ENCODE measurements around the gene GSTM1. TPM values are rescaled to one million over a fixed set of nuclear protein-coding genes. Genes with fewer than 3 reads are reported as not detected.
"Not testable (repeated sequence)": the region's sequence is repeated elsewhere in the genome, so short reads cannot be mapped to it uniquely, and the experiment has no call there.

GSTM1 gene
- total RNA-seq, 4 donors from 2014 or later: 0.83 to 299 TPM; not detected in 2

GRCh38 chr1:109668123-109668775 lies 19.4 kb upstream of the GSTM1 start:
- Histone ChIP-seq H3K4me1 (peaks cover 12 to 22% (median 14%) of the 10 kb centered on the region in 3 donors), H3K4me3 (peak overlapping the region; percentile 39 to 79 (median 60)), H3K27ac (peak overlapping the region; percentile 9 to 68 (median 66)), H3K36me3 (peaks cover 0 to 26% (median 0%) of the 10 kb centered on the region in 3 donors), H3K9me3 (no peaks in the 10 kb centered on the region), H3K27me3 (no peaks in the 10 kb centered on the region)
- 9 to 13% methylated on average over 7 to 14 of the region's 26 CpGs for WGBS, 2 donors
- intact Hi-C loops (cut with DNase I): no loop called here
- no peak for DNase-seq
- TF ChIP-seq POLR2A (IDR thresholded peaks at IDR 0.05) (no peak), CTCF (IDR thresholded peaks at IDR 0.05) (no peak)

- Histone ChIP-seq H3K27me3 (no peaks in the 10 kb centered on the region), H3K4me3 (no peak overlapping the region), H3K27ac (no peak overlapping the region), H3K4me1 (peaks cover 12 to 22% (median 14%) of the 10 kb centered on the region in 3 donors), H3K9me3 (no peaks in the 10 kb centered on the region), H3K36me3 (peaks cover 0 to 32% (median 0%) of the 10 kb centered on the region in 3 donors)
- no peak for DNase-seq
- intact Hi-C loops (cut with DNase I): no loop called here
- 87 to 90% methylated on average over 15 to 18 of the region's 22 CpGs for WGBS, 2 donors
- TF ChIP-seq CTCF (IDR thresholded peaks at IDR 0.05) (no peak), POLR2A (IDR thresholded peaks at IDR 0.05) (no peak)
Observed at GRCh38 chr1:109669246-109669948, 18.2 kb upstream of the GSTM1 start.

GRCh38 chr1:109669949-109670302 lies 17.7 kb upstream of the GSTM1 start:
- 79 to 95% methylated on average over 3 of the region's 5 CpGs for WGBS, 2 donors
- H3K9me3 ChIP-seq; intact Hi-C loops (cut with DNase I); H3K27me3 ChIP-seq; DNase-seq; H3K27ac ChIP-seq; H3K4me3 ChIP-seq: not testable (repeated sequence)
- peaks cover 12 to 22% (median 14%) of the 10 kb centered on the region in 3 donors for H3K4me1 ChIP-seq
- H3K36me3 ChIP-seq: peaks cover 0 to 32% (median 0%) of the 10 kb centered on the region in 3 donors

GRCh38 chr1:109671067-109671466 lies 16.6 kb upstream of the GSTM1 start:
- DNase-seq: no peak
- TF ChIP-seq POLR2A (IDR thresholded peaks at IDR 0.05): no peak
- TF ChIP-seq CTCF (IDR thresholded peaks at IDR 0.05): no peak
- intact Hi-C loops (cut with DNase I): no loop called here
- H3K27ac ChIP-seq: no peak overlapping the region
- H3K4me1 ChIP-seq: peaks cover 12 to 22% (median 14%) of the 10 kb centered on the region in 3 donors
- H3K4me3 ChIP-seq: no peak overlapping the region
- H3K36me3 ChIP-seq: peaks cover 0 to 32% (median 0%) of the 10 kb centered on the region in 3 donors
- no peaks in the 10 kb centered on the region for H3K9me3 ChIP-seq
- WGBS, 2 donors: 88% methylated on average over 2 to 5 of the region's 5 CpGs
- H3K27me3 ChIP-seq: no peaks in the 10 kb centered on the region

- H3K9me3 ChIP-seq; H3K4me3 ChIP-seq; H3K4me1 ChIP-seq; intact Hi-C loops (cut with DNase I); H3K27me3 ChIP-seq; DNase-seq; H3K27ac ChIP-seq: not testable (repeated sequence)
- H3K36me3 ChIP-seq: peaks cover 0 to 32% (median 0%) of the 10 kb centered on the region in 3 donors
- WGBS, 2 donors: 93% methylated on average over 2 of the region's 2 CpGs; no CpG with 5 or more reads in 1 of the 2 donors
Observed at GRCh38 chr1:109673861-109674260, 13.8 kb upstream of the GSTM1 start.

GRCh38 chr1:109676683-109677381 lies 10.8 kb upstream of the GSTM1 start:
- H3K9me3 ChIP-seq; DNase-seq; H3K4me3 ChIP-seq; H3K27ac ChIP-seq; intact Hi-C loops (cut with DNase I); H3K4me1 ChIP-seq; H3K27me3 ChIP-seq: not testable (repeated sequence)
- H3K36me3 ChIP-seq: peaks cover 0 to 18% (median 0%) of the 10 kb centered on the region in 3 donors
- 83 to 88% methylated on average over 3 of the region's 3 CpGs for WGBS, 2 donors

All from esophagus squamous epithelium (tissue), 5 donors.